HTERT RPE-1 (cell line): ENCODE measurements around the gene RPAP2.

Source experiments
- in situ Hi-C: fragments of 300-500 bp; cut with MboI; formaldehyde crosslinking; loops from 4 replicates; pipeline ENCODE4 v1.14.3; 2020; ENCODE audit warnings: low sequenced_read_pairs

The RPAP2 gene

DNA sequence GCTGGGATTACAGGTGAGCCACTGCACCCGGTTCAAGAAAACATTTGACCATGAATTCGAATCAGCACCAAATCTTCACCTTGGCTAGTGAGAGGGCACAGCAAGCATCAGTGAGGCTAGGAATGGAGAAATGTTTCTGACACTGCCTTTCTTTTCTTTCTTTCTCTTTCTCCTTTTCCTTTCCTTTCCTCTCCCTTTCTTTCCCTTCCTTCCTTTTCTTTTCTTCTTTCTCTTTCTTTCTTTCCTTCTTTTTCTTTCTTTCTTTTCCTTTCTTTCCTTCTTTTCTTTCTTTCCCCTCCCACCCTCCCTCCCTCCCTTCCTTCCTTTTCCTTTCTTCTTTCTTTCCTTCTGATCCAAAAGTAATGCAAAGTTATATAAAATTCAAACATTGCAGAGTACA lies 147.0 kb downstream of the RPAP2 start:
- in situ Hi-C loops, result no loop called here

DNA sequence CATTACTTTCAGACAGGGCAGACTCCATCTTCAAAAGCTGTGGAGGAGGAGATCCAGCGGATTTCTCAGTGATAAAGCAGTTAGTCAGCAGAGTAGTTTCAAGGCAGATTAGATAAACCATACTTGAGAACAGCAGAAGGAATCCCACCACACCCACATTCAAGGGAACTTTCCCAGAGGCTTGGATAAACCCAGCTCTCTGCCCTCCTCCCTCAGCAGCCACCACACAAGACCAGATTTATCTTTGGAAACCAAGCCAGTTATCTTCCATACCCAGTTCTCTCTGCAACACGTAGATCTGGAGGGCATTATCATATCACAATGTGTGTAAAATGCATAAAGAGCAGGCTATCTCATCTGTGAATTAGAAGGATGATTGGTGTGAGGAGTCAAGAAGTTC lies 147.7 kb downstream of the RPAP2 start:
- in situ Hi-C loops, result no loop called here

- in situ Hi-C loops, result no loop called here
Measured at GRCh38 chr1:92447033-92447681, 148.3 kb downstream of the RPAP2 start.

DNA sequence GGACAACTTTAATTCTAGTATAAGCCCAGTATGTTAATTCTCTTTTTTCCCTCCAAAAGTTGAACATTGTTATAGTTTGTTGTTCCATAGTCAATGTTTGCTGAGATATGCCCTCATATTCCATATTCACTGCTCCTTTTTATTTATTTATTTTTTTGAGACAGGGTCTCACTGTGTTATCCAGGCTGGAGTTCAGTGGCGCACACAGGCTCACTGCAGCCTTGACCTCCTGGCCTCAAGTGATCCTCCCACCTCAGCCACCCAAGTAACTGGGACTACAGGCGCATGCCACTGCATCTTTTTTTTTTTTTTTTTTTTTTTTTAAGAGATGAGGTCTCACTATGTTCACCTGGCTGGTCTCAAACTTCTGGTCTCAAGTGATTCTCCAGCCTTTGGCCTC lies 149.1 kb downstream of the RPAP2 start:
- in situ Hi-C loops, result no loop called here
